HuH-7 (cell line): ENCODE results near the gene CCDC61.

Experiments used
- DNase-seq: peaks from one replicate; pipeline ENCODE4 v3.0.0; 2011; ENCODE audit warnings: low spot score

CCDC61 gene

DNA sequence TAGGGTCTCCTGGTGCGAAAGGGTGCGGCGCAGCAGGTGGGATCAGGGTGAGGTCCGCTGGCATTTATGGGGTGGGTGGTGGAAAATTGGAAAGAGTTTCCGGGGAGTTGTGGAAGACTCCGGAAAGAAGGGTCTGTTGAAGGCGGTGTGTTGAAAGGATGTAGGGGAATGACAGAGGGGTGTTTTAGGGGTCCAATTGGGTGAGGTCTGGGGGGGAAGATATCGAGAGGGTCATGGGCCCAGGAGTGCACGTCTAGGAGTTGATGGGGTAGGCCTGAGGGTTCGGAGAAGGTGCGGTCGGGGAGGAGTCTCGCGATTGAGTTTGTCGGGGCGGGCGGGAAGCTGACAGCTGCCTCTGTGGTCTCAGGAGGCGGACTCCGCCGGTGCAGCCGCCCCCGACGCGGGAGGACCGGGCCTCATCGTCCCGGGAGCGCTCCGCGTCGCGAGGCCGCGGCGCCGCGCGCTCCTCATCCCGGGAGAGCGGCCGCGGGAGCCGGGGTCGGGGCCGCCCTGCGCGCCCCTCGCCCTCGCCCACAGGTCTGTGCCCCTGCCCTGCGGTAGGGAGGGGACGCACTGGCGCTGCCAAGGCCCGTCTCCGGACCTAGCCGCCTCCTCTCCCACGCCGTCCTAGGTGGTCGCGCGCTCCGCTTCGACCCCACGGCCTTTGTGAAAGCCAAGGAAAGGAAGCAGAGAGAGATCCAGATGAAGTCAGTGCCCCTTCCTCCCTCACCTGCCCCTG, 20.6 kb downstream of the CCDC61 start:
- no peak for DNase-seq

DNA sequence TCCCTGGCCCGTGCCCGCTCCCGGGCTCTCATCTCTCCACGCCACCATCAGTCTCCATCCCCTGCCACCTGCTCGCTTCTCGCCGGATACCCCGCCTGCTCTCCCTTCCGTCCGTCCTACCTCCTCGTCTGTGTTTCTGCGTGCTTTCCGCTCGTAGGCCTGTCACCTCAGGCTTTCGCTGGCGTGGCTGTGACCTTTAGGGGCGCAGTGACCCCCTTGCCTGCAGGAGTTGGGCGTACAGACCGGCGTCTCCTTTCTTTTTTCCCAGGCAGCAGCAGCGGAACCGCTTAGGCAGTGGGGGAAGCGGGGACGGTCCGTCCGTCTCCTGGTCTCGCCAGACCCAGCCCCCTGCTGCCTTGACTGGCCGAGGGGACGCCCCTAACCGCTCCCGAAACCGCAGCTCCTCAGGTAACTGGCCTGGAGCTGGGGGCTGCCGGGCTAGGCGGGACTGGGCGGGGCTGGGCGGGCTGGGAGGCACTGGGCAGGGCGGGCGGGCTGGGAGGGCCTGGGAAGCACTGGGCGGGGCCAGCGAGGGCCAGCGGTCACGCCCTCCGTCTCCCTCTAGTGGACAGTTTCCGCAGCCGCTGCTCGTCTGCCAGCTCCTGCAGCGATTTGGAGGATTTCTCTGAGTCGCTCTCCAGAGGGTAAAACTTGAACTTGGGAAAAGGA, 21.3 kb downstream of the CCDC61 start:
- DNase-seq: peak; percentile 90

DNA sequence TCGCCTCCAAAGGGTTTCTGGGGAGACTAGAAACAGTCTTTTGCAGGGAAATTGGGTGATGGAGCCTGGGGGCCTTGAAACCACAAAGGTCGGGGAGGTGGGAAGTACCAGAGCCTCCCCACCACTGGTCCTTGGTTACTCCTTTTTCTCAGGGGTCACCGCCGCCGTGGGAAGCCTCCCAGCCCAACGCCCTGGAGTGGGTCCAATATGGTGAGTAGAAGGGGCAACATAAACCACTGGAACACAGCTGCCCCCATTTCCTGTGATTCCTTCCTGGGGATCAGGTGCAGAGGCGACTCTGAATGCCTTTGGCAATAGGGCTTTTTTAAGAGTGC, 21.8 kb downstream of the CCDC61 start:
- no peak for DNase-seq

DNA sequence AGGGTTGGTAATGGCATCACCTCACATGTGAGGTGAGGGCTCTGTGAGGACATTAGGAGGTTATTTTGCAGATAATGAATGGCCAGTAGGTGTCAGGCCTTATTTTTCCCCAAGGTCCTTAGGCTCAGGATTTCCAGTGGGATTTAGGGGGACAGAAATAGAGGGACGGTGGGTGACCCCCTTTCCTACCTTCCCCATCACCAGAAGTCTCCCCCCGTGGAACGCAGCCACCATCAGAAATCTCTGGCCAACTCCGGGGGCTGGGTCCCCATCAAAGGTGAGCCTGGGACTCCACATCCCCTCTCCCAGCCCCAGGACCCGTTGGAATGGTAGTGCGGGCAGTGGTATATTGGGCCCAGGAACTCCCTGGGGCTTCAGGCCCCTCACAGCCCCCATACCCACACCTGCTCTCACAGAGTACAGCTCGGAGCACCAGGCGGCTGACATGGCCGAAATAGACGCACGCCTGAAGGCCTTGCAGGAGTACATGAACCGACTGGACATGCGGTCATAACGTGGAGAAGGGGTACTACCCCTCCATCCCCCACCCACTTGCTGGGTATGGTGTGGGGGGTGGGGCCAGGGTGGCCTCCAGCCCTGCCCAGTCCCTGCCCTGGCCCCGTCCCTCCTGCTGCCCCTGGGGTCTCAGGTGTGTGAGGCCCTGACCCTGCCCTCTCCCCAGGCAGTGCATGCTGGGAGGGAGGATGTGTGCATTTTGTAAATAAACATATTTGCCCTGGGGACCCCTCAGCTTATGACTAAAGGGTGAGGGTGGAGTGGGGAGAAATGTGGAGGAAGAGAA, 22.8 kb downstream of the CCDC61 start:
- DNase-seq: no peak

DNA sequence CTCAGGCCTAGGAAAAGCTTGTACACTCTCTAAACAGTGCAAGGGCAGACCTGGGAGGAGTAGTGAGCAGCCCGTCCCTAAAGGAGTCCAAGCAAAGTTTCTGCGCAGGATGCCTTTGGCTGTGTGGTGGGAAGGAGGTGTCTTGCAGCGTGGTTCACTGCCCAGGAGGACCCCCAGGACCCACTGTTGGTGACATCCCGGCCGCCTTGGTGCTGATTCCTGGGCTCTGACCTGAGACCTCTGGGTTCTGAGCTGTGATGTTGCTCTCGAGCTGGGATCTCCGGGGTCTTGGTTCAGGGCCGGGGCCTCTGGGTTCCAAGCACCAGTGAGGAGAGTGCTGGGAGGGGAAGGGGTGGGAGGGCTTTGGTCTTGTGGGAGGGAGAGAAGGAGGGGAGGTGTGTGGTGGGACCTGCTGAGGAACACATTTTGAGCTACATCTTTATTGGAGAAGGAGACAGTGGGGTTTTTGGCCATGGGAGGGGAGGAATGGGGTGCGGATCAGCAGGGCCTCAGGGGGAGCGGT, 23.5 kb downstream of the CCDC61 start:
- no peak for DNase-seq

DNA sequence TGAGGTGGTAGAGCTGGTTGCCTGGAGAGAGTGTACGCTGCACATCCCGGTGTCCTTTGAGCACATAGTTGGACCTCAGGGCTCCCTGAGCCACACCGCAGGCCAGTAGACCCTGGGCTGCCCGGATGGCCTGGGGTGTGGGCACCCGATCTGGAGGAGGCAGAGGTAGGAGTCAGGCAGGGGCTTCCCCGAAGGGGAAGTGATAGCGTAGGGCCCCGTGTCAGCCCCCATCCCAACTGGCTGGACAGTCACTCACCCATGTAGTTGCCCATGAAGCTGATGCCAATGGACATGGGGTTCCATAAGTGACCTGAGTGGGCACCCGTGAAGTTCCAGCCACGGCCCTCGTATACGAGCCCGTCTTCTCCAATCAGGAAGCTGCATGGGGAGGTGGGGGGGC, 24.0 kb downstream of the CCDC61 start:
- DNase-seq: no peak

- DNase-seq: no peak
Measured at GRCh38 chr19:46020819-46021125, 25.5 kb downstream of the CCDC61 start.

DNA sequence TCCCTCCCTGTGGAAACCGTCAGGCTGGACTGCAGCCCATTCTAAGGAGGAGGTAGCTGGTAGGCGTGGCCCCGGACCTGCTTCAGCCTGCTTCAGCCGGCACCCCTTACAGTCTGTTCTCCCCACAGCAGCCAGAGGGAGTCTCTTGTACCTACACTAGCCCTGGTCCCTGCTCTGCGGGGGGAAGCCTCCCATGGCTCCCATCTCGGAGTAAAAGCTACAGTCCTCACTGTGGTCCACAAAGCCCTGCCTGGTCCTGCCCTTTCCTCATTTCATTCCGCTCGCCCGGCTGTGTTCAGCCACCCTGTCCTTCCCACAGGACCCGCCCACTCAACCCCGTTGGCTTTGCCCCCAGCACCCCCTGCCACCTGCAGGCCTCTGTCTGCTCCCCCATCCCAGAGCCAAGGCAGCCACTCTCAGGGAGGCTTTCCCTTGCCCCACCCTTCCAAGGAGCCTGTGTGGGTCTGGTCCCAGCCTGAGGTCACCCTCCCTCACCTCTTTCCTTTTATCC, 26.3 kb downstream of the CCDC61 start:
- DNase-seq: no peak

DNA sequence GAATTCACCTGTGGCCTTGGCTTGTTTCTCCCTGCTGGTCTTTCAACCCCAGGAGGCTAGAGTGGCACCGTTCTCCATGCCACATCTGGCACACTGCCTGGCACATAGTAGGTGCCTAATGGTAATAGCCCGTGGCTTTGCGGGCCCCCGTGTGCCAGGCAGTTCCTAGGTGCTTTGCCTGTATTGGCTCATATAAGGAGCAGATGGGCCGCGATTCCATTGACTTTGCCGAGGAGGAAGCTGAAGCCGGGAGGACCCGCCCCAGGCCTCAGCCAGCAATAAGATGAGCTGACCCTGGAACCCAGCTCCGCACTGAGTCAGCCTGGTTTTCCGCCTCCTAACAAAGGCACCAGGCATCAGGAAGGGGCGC, 26.8 kb downstream of the CCDC61 start:
- no peak for DNase-seq

GRCh38 chr19:46022431-46023310, 27.4 kb downstream of the CCDC61 start, which contains the start of gene PGLYRP1:
PGLYRP1 (minus strand) TSS chr19:46023053; CDS start chr19:46023021, 32 bp downstream.
- no peak for DNase-seq

GRCh38 chr19:46023311-46023779, 28.1 kb downstream of the CCDC61 start:
- no peak for DNase-seq

GRCh38 chr19:46025835-46026234, 30.6 kb downstream of the CCDC61 start:
- DNase-seq: no peak

DNA sequence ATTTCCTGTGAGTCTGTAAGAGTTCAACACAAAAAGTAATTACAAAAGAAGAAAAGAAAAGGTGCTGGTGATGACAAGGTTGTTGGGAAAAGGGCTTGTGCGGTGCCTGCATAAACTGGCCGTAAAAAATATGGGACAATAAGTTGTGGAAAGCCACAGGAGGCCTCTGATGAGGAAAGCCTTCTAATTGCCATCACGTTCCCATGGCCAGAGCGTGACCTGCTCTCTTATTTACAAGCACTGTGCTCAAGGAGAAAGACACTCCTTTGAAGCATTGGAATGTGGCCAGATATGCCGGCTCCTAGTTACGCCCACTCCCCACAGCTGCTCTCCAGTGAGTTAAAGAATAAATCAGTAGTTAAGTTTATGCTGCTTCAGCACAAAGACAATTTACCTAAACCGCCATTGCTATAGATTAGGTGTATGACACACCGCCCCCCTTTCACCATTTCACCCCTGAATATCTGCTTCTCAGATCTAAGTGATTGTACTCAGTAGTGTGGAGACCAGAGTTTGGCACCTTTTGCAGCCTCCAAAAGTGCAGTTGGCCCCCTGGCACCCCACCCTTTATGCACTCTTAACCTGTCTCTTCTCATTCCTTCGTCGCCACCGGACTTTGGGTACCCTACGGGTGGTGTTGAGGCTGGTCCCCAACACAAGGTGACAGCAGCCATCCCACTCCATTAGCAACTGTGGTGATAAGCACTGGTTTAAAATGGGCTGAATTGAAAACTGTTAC, 35.7 kb downstream of the CCDC61 start:
- no peak for DNase-seq

DNA sequence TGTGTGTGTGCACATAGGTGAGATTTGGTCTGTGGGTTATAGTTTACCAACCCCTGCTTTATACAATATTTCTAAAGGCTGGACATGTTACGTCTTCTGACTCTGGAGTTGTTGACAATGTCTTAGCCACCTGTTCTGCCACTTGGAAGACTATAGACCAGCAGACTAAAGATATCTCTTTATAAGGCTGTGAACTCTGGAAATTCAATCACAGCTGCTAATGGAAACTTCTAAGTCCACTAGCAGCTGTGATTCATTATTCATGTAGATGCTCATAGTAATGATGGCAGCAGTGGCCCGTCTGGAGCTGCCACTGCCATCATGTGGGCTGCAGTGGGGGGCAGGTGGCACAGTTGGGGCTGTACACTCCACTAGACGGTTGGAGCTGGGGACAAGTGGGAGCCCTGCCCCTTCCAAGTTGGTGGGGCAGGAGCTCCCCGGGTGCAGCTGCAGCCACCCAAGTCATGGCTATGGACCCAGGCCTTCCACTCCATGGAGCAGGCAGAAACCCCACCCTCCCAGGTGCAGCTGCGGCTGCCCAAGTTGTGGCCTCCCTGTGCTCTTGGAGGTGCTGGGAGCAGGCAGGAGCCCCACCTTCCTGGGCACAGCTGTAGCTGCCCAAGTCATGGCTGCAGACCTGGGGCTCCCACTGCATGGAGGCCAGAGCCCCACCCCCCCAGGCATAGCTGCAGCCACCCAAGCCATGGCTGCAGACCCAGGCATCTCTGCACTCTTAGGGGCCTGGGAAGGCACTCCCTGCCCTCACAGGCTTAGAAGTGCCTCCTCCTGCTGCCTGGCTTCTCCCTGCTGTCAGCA, 36.7 kb downstream of the CCDC61 start:
- no peak for DNase-seq

GRCh38 chr19:46032597-46033025, 37.3 kb downstream of the CCDC61 start:
- DNase-seq: no peak

GRCh38 chr19:46033401-46033800, 38.1 kb downstream of the CCDC61 start:
- DNase-seq: no peak

DNA sequence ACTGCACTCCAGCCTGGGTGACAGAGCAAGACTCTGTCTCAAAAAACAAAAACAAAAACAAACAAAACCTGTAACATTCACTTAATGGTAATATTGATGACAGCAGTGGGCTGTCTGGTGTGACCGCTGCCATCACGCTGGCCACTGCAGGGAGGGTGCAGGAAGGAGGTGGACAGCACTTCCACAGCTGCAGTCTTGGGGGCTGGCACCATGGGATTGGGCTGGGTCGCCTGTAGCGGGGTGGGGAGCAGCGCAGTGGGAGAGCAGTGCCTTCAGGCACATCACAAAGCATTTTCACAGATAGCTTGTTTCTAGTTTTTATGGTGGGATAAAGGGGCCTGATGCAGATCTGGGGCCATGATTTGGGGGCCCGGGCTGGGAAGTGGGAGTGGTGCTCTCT, 40.3 kb downstream of the CCDC61 start:
- DNase-seq: no peak

GRCh38 chr19:46035986-46036743, 40.9 kb downstream of the CCDC61 start:
- no peak for DNase-seq

GRCh38 chr19:46036744-46037128, 41.5 kb downstream of the CCDC61 start:
- no peak for DNase-seq
